GM12878 (cell line): ENCODE results near the gene FHL3.

ENCODE experiments used
- ATF2 ChIP-seq: IDR thresholded peaks from 2 replicates; pipeline ENCODE4 v1.6.1; 2012; ENCODE audit warnings: low read length, inconsistent platforms
- CTCF ChIP-seq, 3 experiments: IDR thresholded peaks in 2 of 3; conservative IDR thresholded peaks in 1 of 3; 2 replicates each; pipeline ENCODE4 v1.5.1; 2011; ENCODE audit warnings: low read depth in 3 of 3, low read length in 3 of 3, mild to moderate bottlenecking in 3 of 3, control low read depth in 2 of 3, moderate library complexity in 2 of 3, inconsistent platforms in 1 of 3, mixed read lengths in 1 of 3; ENCODE audit not compliant: control insufficient read depth in 2 of 3, insufficient read depth in 1 of 3; ENCODE audit errors: extremely low read depth in 1 of 3
- NRF1 ChIP-seq: conservative IDR thresholded peaks from 2 replicates; pipeline ENCODE4 v1.6.1; 2011; ENCODE audit warnings: mild to moderate bottlenecking, low read depth, low read length, improper control_type of control experiment

GRCh38 chr1:38009088-38009840, 4.0 kb upstream of the FHL3 start:
- TF ChIP-seq CTCF (IDR thresholded peaks at IDR 0.05 in 2 of 3, conservative IDR thresholded peaks at IDR 0.05 in 1 of 3; ENCODE audit: control insufficient read depth in 2 of 3, extremely low read depth in 1 of 3, insufficient read depth in 1 of 3, low read depth in 3 of 3, low read length in 3 of 3) (no peak), NRF1 (no peak), ATF2 (no peak)
